Measurements from ENCODE around the gene SLC4A7.
"Not testable (repeated sequence)": the region's sequence is repeated elsewhere in the genome, so short reads cannot be mapped to it uniquely, and the experiment has no call there.

The SLC4A7 gene

DNA sequence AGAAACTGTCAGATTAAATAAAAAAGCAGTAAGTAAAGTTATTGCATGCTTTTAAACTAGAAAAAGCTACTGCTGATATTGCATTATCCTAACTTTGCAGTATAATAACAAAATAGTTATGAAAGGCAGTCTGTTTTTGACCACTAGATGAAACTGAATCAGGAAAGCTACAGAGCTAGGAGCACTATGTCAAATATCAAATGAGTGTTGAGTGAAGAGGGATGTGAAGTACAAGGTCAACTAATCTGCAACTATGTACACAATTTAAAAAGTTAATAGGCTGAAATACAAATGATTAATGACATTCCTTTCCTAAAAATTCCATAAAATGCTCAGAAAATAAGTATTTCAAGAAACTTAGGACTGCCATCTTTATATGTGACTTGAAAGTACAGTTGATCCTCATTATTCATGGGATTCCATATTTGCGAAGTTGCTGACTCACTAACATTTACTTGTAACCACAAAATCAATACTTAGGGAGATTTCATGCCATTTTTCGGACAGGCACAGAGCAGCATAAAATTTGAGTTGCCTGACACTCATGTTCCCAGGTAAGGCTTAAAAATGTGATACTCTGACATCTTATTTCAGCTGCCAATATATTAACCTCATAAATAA, 34.5 kb downstream of the SLC4A7 start:
- DNase-seq (ENCODE audit: low spot score) = no peak
- in situ Hi-C loops (cut with MboI; ENCODE audit: low sequenced_read_pairs, unreplicated experiment) = loop anchor here (25.0 kb wide), 1 partner anchor 863 kb away; no protein-coding TSS in a partner anchor
- TF ChIP-seq, protein P1, sequence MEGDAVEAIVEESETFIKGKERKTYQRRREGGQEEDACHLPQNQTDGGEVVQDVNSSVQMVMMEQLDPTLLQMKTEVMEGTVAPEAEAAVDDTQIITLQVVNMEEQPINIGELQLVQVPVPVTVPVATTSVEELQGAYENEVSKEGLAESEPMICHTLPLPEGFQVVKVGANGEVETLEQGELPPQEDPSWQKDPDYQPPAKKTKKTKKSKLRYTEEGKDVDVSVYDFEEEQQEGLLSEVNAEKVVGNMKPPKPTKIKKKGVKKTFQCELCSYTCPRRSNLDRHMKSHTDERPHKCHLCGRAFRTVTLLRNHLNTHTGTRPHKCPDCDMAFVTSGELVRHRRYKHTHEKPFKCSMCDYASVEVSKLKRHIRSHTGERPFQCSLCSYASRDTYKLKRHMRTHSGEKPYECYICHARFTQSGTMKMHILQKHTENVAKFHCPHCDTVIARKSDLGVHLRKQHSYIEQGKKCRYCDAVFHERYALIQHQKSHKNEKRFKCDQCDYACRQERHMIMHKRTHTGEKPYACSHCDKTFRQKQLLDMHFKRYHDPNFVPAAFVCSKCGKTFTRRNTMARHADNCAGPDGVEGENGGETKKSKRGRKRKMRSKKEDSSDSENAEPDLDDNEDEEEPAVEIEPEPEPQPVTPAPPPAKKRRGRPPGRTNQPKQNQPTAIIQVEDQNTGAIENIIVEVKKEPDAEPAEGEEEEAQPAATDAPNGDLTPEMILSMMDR (IDR thresholded peaks at IDR 0.05; ENCODE audit: borderline replicate concordance, control extremely low read depth, extremely low read depth, insufficient read depth, missing control alignments) = no peak

DNA sequence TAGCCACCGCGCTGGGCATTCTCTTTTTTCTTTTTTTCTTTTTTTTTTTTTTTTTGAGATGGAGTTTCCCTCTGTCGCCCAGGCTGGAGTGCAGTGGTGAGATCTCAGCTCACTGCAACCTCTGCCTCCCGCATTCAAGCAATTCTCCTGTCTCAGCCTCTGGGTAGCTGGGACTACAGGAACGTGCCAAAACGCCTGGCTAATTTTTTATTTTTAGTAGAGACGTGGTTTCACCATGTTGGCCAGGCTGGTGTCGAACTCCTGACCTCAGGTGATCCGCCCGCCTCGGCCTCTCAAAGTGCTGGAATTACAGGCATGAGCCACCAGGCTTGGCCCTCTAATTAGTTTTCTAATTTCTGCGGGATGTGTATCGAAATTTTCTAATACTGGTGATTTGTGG, 41.2 kb downstream of the SLC4A7 start:
- in situ Hi-C loops (cut with MboI; ENCODE audit: low sequenced_read_pairs, unreplicated experiment); DNase-seq (ENCODE audit: low spot score): not testable (repeated sequence)

DNA sequence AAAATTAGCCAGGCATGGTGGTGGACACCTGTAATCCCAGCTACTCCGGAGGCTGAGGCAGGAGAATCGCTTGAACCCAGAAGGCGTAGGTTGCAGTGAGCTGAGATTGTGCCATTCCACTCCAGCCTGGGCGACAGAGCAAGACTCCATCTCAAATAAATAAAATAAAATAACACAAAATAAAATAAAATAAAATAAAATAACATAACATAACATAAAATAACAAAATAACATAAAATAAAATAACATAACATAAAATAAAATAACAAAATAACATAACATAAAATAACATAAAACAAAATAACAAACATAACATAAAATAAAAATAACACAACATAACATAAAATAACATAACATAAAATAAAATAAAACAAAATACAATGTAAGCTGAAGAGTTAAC, 45.8 kb downstream of the SLC4A7 start:
- DNase-seq (ENCODE audit: low spot score); in situ Hi-C loops (cut with MboI; ENCODE audit: low sequenced_read_pairs, unreplicated experiment): not testable (repeated sequence)

DNA sequence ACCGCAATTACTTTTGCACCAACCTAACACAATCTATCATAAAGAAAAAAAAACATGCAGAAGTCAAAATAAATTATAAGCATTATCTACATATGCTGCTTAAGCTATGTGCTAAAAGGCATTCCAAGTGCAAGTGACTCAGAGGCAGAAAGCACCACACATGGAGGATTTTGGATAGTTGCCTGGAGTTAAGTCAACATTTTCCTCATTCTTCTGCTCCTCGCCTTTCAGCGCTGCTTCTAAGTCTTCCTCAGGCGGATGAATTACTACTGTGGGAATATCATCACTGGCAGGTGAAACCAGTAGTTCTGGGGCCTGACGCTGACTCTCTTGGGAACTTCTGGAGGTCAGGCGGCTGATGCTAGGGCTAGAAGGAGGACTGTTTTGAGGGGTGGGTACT, 53.1 kb downstream of the SLC4A7 start:
- in situ Hi-C loops (cut with MboI; ENCODE audit: low sequenced_read_pairs, unreplicated experiment) = no loop called here
- DNase-seq (ENCODE audit: low spot score) = no peak
- TF ChIP-seq, protein P1 (IDR thresholded peaks at IDR 0.05; ENCODE audit: borderline replicate concordance, control extremely low read depth, extremely low read depth, insufficient read depth, missing control alignments) = no peak

DNA sequence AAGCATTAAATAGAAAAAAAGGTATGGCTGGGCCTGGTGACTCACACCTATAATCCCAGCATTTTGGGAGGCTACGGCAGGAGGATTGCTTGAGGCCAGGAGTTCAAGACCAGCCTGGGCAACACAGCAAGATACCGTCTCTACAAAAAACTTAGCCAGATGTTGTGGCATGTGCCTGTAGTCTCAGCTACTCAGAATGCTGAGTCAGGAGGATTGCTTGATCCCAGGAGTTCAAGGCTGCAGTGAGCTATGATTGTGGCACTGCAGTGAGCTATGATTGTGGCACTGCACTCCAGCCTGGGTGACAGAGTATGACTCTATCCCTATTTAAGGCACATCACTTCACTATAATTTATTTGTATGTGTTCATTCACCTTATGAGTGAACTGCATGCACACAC, 54.3 kb downstream of the SLC4A7 start:
- in situ Hi-C loops (cut with MboI; ENCODE audit: low sequenced_read_pairs, unreplicated experiment) = no loop called here
- no peak for DNase-seq (ENCODE audit: low spot score)
- TF ChIP-seq, protein P1 (IDR thresholded peaks at IDR 0.05; ENCODE audit: borderline replicate concordance, control extremely low read depth, extremely low read depth, insufficient read depth, missing control alignments) = no peak

DNA sequence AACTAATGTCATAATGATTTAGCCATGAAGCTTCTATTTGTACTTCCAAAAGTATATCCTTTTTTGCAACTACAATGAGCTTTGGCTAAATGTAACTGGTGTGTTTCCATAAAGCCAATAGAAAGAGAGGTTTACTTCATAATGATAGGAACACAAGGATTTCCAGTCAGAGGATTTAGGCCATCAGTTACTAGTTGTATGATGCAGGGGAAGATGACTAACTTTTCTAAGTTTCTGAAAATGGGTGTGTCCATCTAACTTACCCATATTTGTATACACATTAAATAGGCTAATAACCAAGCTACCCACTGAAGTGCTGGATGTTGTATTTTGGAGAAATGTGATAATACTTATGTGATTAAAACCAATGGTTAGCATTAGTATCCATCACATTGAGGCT, 55.7 kb downstream of the SLC4A7 start:
- DNase-seq (ENCODE audit: low spot score) = no peak
- in situ Hi-C loops (cut with MboI; ENCODE audit: low sequenced_read_pairs, unreplicated experiment) = no loop called here
- TF ChIP-seq, protein P1 (IDR thresholded peaks at IDR 0.05; ENCODE audit: borderline replicate concordance, control extremely low read depth, extremely low read depth, insufficient read depth, missing control alignments) = no peak

DNA sequence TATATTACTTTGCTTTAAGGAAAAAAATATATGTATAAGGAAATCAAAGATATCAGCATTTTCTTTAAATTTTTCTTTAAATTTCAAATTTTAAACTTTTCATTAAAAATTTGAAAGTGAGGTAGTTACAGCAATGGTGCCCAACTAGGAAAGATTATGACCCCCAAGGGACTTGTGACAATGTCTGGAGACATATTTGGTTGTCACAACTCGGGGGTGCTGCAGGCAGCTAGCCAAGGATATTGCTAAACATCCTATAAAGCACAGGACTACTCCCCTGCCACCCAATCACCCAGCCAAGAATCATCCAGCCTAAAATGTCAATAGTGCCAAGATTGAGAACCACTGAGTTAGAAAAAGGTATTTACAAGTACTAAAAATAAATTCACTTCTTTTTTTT, 57.3 kb downstream of the SLC4A7 start:
- no peak for DNase-seq (ENCODE audit: low spot score)
- TF ChIP-seq, protein P1 (IDR thresholded peaks at IDR 0.05; ENCODE audit: borderline replicate concordance, control extremely low read depth, extremely low read depth, insufficient read depth, missing control alignments) = no peak
- in situ Hi-C loops (cut with MboI; ENCODE audit: low sequenced_read_pairs, unreplicated experiment) = no loop called here
